ENCODE measurements around the gene RXRA.

Gene RXRA

GRCh38 chr9:134473141-134474054, 147.1 kb downstream of the RXRA start:
- no peak for TF ChIP-seq CTCF (IDR thresholded peaks at IDR 0.05; ENCODE audit: low read depth, low read length)
- H3K4me3 ChIP-seq (replicated peaks in 1 of 2; ENCODE audit: low read depth in 2 of 2, low read length in 2 of 2) = no peak overlapping the region
- no peak for DNase-seq (ENCODE audit: low read depth in 2 of 2)

GRCh38 chr9:134474055-134474370, 147.8 kb downstream of the RXRA start:
- no peak overlapping the region for H3K4me3 ChIP-seq (replicated peaks in 1 of 2; ENCODE audit: low read depth in 2 of 2, low read length in 2 of 2)
- DNase-seq (ENCODE audit: low read depth in 2 of 2) = peak; percentile 67 to 82
- TF ChIP-seq CTCF (IDR thresholded peaks at IDR 0.05; ENCODE audit: low read depth, low read length) = no peak

- TF ChIP-seq CTCF (IDR thresholded peaks at IDR 0.05; ENCODE audit: low read depth, low read length) = no peak
- peak; percentile 82 to 91 for DNase-seq (ENCODE audit: low read depth in 2 of 2)
- no peak overlapping the region for H3K4me3 ChIP-seq (replicated peaks in 1 of 2; ENCODE audit: low read depth in 2 of 2, low read length in 2 of 2)
Measured at GRCh38 chr9:134475011-134475790, 148.9 kb downstream of the RXRA start.

- DNase-seq (ENCODE audit: low read depth in 2 of 2) = no peak
- no peak for TF ChIP-seq CTCF (IDR thresholded peaks at IDR 0.05; ENCODE audit: low read depth, low read length)
- H3K4me3 ChIP-seq (replicated peaks in 1 of 2; ENCODE audit: low read depth in 2 of 2, low read length in 2 of 2) = no peak overlapping the region
Measured at GRCh38 chr9:134476272-134476941, 150.2 kb downstream of the RXRA start.

- no peak for TF ChIP-seq CTCF (IDR thresholded peaks at IDR 0.05; ENCODE audit: low read depth, low read length)
- H3K4me3 ChIP-seq (replicated peaks in 1 of 2; ENCODE audit: low read depth in 2 of 2, low read length in 2 of 2) = no peak overlapping the region
- no peak for DNase-seq (ENCODE audit: low read depth in 2 of 2)
Measured at GRCh38 chr9:134476942-134477335, 150.7 kb downstream of the RXRA start.

- TF ChIP-seq CTCF (IDR thresholded peaks at IDR 0.05; ENCODE audit: low read depth, low read length) = no peak
- no peak for DNase-seq (ENCODE audit: low read depth in 2 of 2)
- H3K4me3 ChIP-seq (replicated peaks in 1 of 2; ENCODE audit: low read depth in 2 of 2, low read length in 2 of 2) = no peak overlapping the region
Measured at GRCh38 chr9:134477342-134477925, 151.2 kb downstream of the RXRA start.

Data from cardiac fibroblast (primary cell).